ENCODE measurements around the gene STEAP3.
"Not testable (repeated sequence)": the region's sequence is repeated elsewhere in the genome, so short reads cannot be mapped to it uniquely, and the experiment has no call there.

The STEAP3 gene

DNA sequence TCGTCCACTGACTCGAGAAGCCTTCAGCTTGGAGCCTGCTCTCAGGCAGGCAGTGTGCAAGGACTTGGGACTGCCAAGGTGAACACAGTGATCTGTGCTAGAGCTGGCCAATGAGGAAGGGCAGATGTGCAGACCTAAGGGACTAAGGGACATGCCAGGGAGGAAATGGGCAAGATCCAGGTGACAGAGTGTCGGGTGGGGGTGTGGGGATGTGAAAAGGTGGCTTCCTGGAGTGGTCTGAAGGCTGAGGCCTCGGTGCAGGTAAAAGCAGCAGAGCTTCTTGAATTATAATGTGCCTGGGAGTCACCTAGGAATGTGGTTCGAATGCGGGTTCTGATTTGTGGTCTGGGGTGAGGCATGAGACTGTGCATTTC lies 42.0 kb downstream of the STEAP3 start:
- DNase-seq = no peak

DNA sequence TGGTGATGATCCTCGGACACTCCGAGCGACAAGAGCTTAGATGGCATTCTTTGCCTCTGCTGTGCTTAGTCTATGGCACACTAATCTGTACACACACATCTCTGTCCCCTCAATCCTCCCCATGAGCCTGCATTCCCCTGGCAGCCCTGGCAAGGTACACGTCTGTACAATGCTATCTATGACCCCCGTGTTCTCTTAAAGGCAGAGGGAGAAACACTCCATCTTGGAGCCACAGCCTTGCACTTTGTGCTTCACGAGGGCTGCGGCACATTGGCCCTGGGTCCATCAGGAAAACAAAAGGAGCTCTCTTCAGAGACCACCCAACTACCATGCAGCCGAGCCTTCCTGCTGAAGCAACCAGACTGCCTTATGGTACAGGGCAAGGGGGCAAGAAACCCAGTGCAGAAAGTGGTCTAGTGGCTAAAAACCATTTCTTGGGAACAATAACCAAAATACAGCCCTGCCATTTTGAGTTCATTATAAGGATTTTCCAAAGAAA lies 42.5 kb downstream of the STEAP3 start:
- no peak for DNase-seq

DNA sequence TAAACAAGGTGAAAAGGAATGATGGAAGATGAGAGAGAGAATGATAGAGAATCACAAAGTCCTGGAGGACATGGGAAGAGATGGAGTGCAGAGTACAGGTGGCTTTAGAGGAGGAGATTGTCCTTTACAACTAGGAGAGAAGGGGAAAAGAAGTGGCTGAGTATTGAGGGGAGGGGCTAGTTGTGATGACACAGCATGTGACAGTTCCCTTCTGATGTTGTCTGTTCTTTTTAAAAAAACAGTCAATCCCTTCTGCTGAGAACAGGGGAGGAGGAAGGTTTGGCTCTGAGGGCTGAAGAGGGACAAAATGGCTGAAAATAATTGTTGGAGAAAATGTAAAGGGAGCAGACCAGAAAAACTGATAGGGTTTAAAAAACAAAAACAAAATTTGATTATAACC lies 44.0 kb downstream of the STEAP3 start:
- peak in 1 of 2 donors; percentile 26 for DNase-seq

DNA sequence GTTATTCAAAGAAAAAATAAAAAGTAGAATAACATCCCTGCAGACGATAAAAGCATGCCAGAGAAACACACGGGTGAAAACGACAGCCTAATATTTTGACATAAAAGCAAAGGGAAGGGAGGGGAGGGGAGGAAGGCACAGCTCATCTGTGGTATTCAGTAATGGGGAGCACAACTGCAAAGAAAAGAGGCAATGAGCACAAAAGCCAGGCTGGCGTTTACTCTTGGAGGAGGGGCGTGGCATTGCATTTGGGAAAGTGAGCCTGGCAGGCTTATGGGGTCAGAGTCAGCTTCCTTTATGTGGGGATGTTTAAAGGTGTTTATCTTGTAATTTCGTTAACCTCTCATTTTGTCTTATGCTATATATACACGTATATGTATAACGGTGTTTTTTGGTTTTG lies 53.2 kb downstream of the STEAP3 start:
- no peak for DNase-seq

DNA sequence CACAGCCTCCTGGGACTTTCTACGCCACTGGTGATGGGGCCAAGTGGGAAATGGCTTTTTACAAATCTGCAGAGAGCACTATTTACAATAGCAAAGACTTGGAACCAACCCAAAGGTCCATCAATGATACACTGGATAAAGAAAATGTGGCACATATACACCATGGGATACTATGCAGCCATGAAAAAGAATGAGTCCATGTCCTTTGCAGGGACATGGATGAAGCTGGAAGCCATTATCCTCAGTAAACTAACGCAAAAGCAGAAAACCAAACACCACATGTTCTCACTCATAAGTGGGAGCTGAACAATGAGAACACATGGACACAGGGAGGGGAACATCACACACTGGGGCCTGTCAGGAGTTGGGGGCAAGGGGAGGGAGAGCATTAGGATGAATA lies 54.8 kb downstream of the STEAP3 start:
- not testable (repeated sequence) for DNase-seq

DNA sequence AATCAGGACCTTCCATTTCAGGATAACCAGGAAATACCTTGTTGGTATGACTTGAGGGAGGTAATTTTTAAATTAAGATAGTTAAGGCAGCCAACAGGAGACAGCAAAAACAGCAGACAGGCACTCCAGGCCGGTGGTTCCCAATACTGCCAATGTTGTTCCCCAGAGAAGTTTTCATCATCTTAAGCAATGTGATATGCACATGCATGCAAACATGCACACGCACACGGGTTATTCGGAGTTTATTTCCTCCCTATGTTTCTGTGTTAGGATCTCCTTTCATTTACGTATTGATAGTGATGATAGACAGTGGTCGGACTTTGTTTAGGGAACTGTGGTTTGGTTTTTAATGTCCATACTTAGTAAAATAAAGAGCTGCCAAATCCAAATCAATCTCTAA lies 55.3 kb downstream of the STEAP3 start:
- no peak for DNase-seq

DNA sequence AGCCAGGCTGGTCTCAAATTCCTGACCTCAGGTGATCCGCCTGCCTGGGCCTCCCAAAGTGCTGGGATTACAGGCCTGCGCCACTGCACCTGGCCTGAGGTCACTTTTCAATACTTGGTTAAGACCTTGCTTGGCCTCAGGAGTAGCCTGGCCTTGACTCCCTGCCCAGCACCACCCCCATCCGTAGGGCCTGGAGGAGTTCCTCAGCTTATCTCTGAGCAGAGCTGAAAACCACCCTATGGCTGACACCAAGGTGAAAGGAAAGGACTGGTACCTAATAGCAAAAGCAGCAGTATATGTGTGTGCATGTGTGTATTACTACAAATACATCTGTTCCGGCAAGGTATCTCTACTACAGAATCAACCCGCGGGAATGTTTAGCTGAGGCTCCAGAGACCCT lies 56.0 kb downstream of the STEAP3 start:
- DNase-seq = no peak

DNA sequence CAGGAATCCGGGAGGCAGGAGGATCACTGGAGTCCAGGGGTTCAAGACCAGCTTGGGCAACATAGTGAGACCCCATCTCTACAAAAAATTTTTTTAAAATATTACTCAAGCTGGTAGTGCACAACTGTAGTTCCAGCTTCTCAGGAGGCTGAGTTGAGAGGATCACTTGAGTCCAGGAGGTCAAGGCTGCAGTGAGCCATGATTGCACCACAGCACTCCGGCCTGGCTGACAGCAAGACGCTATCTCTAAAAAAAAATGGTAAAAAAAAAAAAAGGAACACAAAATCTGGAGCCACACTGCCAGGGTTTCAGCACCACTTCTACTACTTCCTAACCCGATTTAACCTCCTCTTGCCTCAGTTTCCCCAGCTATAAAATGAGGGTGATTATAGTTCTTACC lies 57.0 kb downstream of the STEAP3 start:
- DNase-seq = no peak

DNA sequence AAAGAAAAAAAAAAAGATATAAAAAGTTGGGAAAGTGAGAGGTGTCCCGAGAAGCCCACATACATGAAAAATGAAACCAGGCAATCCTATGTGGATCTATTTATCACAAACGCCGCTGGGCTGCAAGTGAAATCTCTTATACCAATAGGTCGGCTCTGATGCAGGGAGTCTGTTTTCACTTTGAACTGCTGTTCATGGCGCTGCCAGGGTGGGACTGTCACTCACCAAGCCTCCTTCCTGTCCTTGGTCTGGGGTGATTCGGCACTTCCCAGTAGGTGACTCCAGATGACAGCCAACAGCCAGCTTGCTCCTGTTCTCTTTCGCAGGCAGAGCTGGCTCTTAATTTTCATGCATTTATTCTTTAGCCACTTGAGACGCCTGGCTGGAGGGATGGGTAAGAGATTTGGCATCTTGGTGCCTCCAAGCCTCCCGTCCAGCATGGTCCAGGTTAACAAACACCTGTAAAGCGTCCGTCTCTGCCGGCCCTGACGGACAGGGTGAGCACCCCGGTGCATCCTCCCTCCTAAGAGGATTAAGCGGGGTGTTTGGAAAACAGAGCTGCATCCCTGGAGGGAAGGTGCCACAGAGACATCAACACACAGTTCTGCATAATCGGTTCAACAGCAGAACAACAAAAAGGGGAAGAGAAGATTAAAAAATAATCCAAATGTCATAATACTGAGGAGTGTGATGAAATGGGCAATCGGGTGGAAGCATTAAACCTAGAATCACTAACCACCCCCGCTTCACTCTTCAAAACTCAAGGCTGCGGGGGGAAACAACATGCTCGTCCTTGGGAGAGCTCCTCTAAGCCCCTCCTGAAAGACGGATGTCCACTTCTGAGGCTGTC lies 58.7 kb downstream of the STEAP3 start:
- no peak for DNase-seq

DNA sequence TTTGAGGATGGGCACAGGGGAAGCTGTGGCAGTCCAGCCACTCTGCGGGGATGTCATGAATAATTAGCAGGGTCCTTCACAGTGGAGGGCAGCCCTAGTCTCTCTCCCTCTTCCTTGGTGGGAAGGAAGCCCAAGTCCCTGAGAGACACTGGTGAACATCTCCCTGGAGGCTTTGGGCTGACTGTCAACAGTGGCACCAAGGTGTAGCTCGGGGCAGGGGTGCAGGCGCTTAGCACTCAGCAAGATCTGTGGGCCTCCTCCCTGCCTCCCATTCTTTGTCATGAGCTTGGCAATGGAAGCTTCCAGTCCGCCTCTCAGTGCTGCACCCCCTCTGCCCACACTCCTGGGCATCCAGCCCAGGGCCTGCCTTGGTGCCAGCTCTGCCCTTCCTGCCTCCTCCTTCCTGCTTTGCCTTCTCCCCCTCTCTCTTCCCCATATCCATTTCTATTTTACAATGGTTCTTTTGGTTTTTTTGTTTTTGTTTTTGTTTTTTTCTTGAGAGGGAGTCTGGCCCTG lies 59.4 kb downstream of the STEAP3 start:
- no peak for DNase-seq

DNA sequence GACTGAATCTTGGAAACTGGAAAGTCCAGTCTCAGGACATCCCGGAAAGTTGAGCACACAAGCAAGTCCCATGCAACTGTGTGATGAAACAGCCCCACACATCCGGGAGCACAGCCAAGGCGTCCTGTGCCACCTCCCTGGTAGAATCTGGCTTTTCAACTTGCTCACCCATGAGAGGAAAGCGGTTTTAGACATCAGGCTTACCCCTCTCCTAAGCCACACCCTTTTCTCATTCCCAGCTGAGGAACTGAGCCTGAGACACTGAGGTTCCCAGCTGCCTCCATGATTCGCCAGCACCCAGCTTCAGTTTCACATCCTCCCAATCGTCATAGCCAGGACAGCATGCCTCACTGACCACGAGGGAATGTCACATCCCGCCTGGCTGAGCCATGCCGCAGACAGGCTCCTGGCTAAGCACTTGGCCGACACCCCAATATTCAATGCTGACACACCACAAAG lies 60.3 kb downstream of the STEAP3 start:
- DNase-seq = no peak

DNA sequence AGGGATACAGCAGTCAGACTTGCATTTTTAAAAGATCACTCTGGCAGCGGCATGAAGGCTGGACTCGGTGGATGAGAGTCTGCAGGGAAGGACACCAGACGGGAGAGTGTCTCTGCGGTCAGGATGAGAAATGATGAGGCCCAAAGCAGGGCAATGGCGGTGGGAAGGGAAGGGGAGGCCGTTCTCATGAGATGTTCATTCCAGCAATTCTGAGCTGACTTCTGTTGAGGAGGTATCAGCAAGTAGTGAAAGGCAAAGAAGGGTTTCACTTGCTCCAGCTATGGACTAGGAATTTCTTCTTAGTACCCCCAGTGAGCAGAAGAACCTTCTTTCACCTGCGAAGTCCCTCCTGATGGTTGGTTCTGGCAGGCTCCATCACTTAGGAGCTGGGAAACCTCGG lies 63.0 kb downstream of the STEAP3 start:
- no peak for DNase-seq

DNA sequence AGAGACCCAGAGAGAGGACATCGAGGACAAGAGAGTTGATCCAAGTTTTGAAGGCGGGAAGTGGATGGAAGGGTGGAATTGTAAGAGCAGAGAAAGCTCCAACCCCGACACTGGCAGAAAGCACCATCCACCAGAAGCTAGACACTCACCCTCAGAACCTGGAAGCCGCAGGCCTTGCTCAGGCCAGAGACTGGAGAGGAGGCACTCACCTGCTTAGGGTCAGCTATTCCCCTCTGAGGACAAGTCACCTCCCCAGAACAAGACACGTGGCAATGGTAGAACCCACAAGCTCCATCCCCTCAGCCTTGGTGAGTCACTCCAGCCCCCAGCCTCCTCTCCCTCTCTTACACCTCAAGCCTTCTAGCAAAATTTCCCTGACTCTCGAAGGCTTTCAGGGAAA lies 64.9 kb downstream of the STEAP3 start:
- DNase-seq = no peak

DNA sequence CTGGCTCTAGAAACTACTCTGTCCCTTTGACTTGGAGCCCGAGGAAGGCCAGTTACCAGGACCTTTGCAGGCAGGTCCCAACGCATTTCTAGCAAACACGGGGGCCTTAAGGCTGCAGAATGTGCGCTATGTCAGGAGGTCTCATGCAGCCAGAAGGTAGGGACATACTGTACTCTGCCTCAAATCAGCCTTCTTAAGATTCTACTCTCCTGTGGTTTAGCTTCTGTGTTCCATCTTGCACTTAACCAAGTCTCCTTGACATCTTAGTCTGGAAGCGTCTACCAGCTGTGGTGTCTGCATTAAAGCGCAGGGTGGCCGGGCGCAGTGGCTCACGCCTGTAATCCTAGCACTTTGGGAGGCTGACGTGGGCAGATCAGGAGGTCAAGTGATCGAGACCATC lies 65.5 kb downstream of the STEAP3 start:
- DNase-seq = no peak

DNA sequence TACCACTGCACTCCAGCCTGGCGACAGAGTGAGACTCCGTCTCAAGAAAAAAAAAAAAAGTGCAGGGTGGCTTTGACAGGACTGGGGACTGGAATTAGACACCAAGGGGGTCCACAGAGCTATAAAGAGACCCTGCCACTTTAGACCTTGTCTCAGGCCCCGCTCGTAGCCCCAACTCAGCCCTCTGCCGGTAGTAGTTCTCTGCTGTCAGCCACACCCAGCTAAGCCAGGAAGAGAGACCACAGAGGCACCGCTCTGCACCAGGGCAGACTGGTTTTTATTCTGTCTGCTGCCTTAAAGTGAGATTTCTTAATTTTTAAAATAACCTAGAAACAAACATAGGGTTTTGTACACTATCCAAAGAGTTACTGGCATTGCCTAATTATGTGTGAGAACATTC lies 66.0 kb downstream of the STEAP3 start:
- DNase-seq = no peak

DNA sequence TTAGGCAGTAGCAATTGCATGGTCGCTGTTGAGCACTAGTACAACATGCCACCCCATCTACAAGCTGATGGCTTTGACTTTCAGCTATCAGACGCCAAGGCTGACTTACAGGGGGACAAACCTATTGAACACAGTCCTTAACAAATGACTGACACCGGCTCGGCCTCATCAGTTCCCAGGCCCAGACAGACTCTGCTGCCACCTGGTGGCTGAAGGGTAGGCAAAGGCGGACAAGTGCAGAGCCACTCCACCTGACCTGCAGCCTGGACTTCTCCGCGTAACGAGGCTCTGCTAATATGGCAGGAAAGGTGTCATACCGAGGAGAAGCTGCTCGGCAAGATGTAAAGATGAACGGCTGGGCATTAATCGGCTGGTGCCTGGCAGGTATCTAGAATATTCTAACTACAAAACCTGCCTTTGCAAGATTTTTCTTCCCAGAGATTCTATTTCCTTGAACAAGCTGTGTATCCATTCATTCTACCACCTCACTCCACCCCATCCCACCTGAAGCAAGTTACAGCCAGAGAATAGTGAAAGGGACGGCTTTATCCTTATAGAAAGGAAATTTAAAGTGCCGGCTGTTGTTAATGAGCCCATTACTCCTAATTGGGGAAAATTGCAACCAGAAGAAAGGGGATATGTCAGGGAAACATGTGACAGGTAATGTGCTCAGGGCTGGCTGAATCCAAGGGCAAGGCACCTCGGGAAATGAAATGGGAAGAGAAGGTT lies 67.4 kb downstream of the STEAP3 start:
- peak in 1 of 2 donors; percentile 35 for DNase-seq

DNA sequence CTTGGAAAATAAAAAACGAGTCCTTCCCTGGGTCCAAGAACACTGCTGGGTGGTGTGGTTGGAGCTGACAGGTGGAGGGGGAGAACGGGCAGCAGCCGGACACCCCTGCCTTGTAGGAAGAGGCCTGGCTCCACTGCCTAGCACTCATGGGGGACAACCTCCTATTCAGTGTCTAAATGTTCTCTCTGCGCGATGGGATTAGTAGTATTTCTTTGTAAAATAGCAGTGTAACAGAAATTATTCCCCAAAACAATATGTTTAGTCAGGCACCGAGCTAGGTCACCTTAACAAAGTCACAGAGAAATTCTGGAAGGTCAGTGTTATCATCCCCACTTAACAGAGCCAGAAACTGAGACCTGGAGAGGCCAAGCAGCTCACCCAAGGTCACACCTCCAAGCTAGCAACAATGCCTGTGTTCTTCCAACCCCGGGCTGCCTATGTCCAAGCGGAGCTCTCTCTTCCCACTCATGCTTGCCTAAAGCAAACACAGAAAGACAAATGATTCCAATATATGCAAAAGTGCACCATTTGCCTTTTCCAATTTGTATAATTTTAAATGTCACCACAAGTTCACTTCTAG lies 68.0 kb downstream of the STEAP3 start:
- DNase-seq = no peak

DNA sequence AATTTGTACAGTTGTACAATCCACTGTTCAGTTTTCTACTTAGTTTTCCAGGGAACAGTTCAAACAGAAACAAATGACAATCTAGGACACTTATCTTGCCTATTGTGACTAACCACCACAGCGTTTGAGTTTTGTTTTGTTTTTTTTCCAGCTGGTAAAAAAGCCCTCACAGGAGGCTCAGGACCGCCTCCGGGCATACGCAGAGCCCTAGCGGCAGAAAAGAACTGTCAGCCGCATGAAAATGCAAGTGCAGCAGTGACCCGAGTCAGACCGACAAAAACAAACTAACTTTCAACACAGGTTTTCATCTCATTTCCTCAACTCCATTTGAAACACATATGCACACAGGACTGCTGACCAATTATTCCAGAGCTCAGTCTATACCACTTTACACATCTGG lies 68.6 kb downstream of the STEAP3 start:
- DNase-seq = no peak

DNA sequence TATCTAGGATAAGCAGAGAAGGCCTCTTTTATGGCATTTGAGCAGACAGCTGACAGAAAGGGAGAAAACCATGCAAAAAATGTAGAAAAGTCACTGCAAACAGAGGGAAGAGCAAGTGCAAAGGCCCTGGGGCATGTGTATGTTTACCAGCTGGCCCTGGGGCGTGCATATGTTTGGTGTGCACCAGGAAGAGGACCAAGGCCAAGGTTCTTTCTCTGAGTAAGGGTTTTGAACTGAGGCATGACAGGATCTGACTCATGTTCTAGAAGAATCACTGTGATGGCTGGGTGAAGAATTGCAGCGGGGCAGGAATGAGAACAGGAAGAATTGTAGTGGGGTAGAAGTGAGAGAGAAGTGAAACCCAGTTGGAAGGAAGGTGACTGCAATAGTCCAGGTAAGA lies 69.6 kb downstream of the STEAP3 start:
- no peak for DNase-seq

DNA sequence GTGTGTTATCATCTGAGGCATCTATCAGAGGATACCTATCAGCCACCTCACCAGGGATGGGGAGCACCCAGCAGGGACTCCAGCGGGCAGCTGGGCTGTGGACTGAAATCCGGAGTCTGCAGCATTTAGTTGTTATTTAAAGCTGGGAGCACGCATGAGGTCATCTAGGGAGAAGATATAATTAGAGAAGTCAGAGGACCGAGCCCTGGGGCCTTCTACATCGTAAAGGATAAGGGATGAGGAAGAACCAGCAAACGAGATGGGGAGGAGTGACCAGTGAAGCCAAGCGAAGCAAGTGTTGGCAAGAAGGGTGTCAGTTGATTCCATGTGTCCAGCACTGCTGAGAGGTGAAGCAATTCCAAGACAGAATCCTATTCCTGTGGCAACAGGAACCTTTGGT lies 70.3 kb downstream of the STEAP3 start:
- DNase-seq = no peak

DNA sequence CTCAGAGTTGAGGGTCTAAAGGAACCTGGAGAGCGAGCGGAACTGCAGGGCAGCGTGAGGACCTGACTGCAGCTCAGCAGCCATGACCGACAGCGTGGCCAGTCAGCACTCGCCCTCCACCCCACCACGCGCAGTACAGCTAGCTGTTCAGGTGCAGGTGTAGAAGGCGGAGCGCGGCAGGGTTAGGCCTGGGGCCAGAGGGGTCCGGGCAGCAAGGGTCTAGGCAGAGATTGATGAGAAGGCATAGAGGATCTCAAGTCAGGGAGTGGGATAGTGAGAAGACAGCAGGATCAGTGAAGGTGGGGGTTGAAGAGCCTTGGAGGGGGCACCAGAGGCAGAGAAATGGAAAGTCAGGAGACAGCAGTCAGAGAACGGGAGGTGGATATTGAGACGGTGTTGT lies 71.0 kb downstream of the STEAP3 start:
- DNase-seq = no peak

DNA sequence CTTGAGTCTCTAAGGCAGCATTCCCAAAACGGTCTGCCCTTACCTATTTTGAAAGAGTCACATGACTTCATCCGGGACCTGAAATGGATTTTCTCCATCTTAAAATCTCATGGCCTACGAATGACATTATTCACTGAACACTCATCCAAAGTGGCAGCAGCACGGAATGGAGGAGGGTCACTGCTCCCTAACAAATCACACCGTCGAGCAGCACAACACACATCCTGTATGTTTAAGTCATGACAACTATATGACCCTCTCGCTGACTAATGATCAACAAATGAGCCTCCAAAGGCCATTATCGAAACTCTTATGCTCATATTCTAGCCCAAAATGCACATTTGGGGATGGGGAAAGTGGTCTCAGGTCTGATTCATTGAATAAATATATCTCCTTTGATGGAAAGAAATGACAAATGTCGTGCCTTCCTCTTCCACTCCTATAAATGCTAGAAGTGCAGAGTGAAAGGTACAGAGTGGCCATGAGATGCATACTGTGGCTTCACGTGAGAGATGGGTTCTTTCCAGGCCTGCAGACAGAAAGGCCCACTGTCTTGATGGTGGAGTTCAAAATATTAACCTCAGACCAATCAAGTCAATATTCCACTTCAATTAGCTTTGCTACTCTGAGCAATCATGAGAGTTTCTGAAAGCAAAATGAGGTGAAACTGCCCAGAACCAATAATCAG lies 72.2 kb downstream of the STEAP3 start:
- DNase-seq = no peak

DNA sequence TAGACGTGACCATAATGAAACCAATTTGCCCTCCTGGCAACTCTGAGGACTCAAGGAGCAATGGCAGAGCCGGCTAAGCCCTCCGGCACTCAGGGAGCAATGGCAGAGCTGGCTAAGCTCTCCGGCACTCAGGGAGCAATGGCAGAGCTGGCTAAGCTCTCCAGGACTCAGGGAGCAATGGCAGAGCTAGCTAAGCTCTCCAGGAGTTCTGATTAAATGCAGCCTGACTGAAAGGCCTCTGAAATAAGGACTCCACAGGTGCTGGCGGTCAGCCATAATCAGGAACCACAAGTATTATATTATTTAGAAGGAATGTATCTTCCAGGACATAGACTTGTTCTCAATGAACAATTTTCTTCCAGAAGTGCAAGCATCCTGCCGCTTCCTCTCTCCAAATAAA lies 77.8 kb downstream of the STEAP3 start:
- no peak for DNase-seq

All from bone marrow (tissue), 2 donors.